HCT116 (cell line): ENCODE data around the gene DLG2. TPM values are rescaled to one million over a fixed set of nuclear protein-coding genes. Genes with fewer than 3 reads are reported as not detected.

Source experiments
- ATAC-seq: fragments of 200-7000 bp; cut with Tn5 transposase; 2 replicates; pipeline ENCODE4 v1.9.1; 2020; ENCODE audit warnings: mild to moderate bottlenecking, moderate library complexity
- BruUV-seq: library from RNA; stranded (reverse); fragments of 400-500 nt; replicated peaks from 2 replicates; lab custom pipeline; 2021; lab: Mats Ljungman, UMichigan
- CTCF ChIA-PET: fragments of 300-600 bp; sonication (Branson Sonifier 250); formaldehyde crosslinking; loops from one replicate; lab custom pipeline; 2021; ENCODE audit warnings: antibody characterized with exemption; lab: Charles Lee
- POLR2A ChIA-PET: fragments of 300-600, 350-600 bp; sonication (Branson Sonifier 250); formaldehyde crosslinking; loops from one replicate; lab custom pipeline; 2021; ENCODE audit warnings: antibody characterized with exemption; lab: Charles Lee
- RAD21 ChIA-PET, 2 experiments: fragments of 300-600 bp; sonication (Branson Sonifier 250); formaldehyde crosslinking; loops; one replicate each; lab custom pipeline; 2023; ENCODE audit warnings: low total read pairs in 2 of 2; ENCODE audit not compliant: uncharacterized antibody in 2 of 2, unreplicated experiment in 2 of 2, low non-redundant PET in 1 of 2; lab: Charles Lee
- DNase-seq: peaks from one replicate; pipeline ENCODE4 v3.0.0-alpha.2; 2010; ENCODE audit warnings: low read depth, low spot score
- H2AFZ ChIP-seq: fragments of 200-600 bp; shearing (Covaris generic), sonication (generic); 2 replicates; pipeline ENCODE4 v1.6.1; 2017; ENCODE audit warnings: low read depth, mixed run types, mixed read lengths, antibody characterized with exemption, low read length; ENCODE audit not compliant: poor library complexity, severe bottlenecking
- H3K27ac ChIP-seq: 2 replicates; pipeline ENCODE4 v1.5.1; 2012; ENCODE audit warnings: low read depth, low read length
- H3K27me3 ChIP-seq: fragments of 200-600 bp; sonication (generic); 2 replicates; pipeline ENCODE4 v1.6.1; 2016; ENCODE audit warnings: mixed run types, low read length, mixed read lengths; ENCODE audit not compliant: insufficient read depth
- H3K36me3 ChIP-seq, 2 experiments: fragments of 200-500 bp in 1 of 2; fragments of 200-600 bp in 1 of 2; sonication (Bioruptor generic) in 1 of 2; sonication (generic) in 1 of 2; 2 replicates each; pipeline versions ENCODE4 v1.5.1 to v1.6.1; 2014 to 2016; ENCODE audit warnings: low read length in 2 of 2, inconsistent platforms in 1 of 2, mixed read lengths in 1 of 2, mixed run types in 1 of 2; ENCODE audit not compliant: insufficient read depth in 2 of 2, control insufficient read depth in 1 of 2
- H3K4me1 ChIP-seq, 2 experiments: fragments of 200-600 bp in 1 of 2; sonication (generic) in 1 of 2; 2 replicates each; pipeline versions ENCODE4 v1.5.1 to v1.6.1; 2012 to 2017; ENCODE audit warnings: low read length in 2 of 2, inconsistent platforms in 1 of 2, mild to moderate bottlenecking in 1 of 2, mixed read lengths in 1 of 2, mixed run types in 1 of 2, moderate library complexity in 1 of 2; ENCODE audit not compliant: insufficient read depth in 2 of 2, control insufficient read depth in 1 of 2
- H3K4me2 ChIP-seq: fragments of 200-600 bp; sonication (generic); 2 replicates; pipeline ENCODE4 v1.6.1; 2017; ENCODE audit warnings: mixed run types, low read length, mixed read lengths
- H3K4me3 ChIP-seq, 2 experiments: fragments of 200-600 bp in 1 of 2; sonication (generic) in 1 of 2; replicated peaks in 1 of 2; 2 replicates each; pipeline ENCODE4 v1.5.1; 2011 to 2016; ENCODE audit warnings: low read length in 2 of 2, control low read depth in 1 of 2, low read depth in 1 of 2, mild to moderate bottlenecking in 1 of 2, mixed read lengths in 1 of 2, mixed run types in 1 of 2
- H3K79me2 ChIP-seq: fragments of 200-600 bp; sonication (generic); 2 replicates; pipeline ENCODE4 v1.6.1; 2017; ENCODE audit warnings: mild to moderate bottlenecking, mixed run types, low read length, moderate library complexity, mixed read lengths; ENCODE audit not compliant: insufficient read depth
- H3K9ac ChIP-seq: fragments of 200-600 bp; sonication (generic); 2 replicates; pipeline ENCODE4 v1.6.1; 2016; ENCODE audit warnings: low read length, mixed read lengths
- H3K9me2 ChIP-seq: fragments of 200-600 bp; sonication (generic), shearing (Covaris generic); 2 replicates; pipeline ENCODE4 v1.6.1; 2017; ENCODE audit warnings: mixed run types, mild to moderate bottlenecking, moderate library complexity; ENCODE audit not compliant: insufficient read depth
- H3K9me3 ChIP-seq, 2 experiments: fragments of 200-500 bp in 1 of 2; fragments of 200-600 bp in 1 of 2; sonication (Bioruptor generic) in 1 of 2; sonication (generic) in 1 of 2; 2 replicates each; pipeline ENCODE4 v1.6.1; 2014 to 2017; ENCODE audit warnings: low read length in 2 of 2, mixed read lengths in 2 of 2, inconsistent platforms in 1 of 2, low read depth in 1 of 2, mild to moderate bottlenecking in 1 of 2, mixed run types in 1 of 2, moderate library complexity in 1 of 2; ENCODE audit not compliant: control insufficient read depth in 1 of 2, insufficient read depth in 1 of 2
- H4K20me1 ChIP-seq: fragments of 200-600 bp; sonication (generic), shearing (Covaris generic); 2 replicates; pipeline ENCODE4 v1.6.1; 2017; ENCODE audit warnings: mixed run types, mild to moderate bottlenecking, moderate library complexity; ENCODE audit not compliant: insufficient read depth
- CBX3 ChIP-seq: IDR thresholded peaks from 2 replicates; pipeline ENCODE4 v1.6.1; 2012; ENCODE audit warnings: low read depth
- ELF1 ChIP-seq: IDR thresholded peaks from 2 replicates; pipeline ENCODE4 v1.6.1; 2012; ENCODE audit warnings: low read depth, borderline replicate concordance
- FOSL1 ChIP-seq: IDR thresholded peaks from 2 replicates; pipeline ENCODE4 v1.6.1; 2012; ENCODE audit warnings: low read depth
- RAD21 ChIP-seq: IDR thresholded peaks from 2 replicates; pipeline ENCODE4 v1.6.1; 2012; ENCODE audit warnings: low read depth, mild to moderate bottlenecking
- SRF ChIP-seq: IDR thresholded peaks from 2 replicates; pipeline ENCODE4 v1.6.1; 2012; ENCODE audit warnings: low read depth
- TCF7L2 ChIP-seq: IDR thresholded peaks from 2 replicates; pipeline ENCODE4 v1.7.0; 2011; ENCODE audit warnings: borderline replicate concordance, inconsistent platforms; ENCODE audit not compliant: insufficient read depth, insufficient read length; ENCODE audit errors: extremely low read depth
- YY1 ChIP-seq: IDR thresholded peaks from 2 replicates; pipeline ENCODE4 v1.6.1; 2011; ENCODE audit warnings: low read length, low read depth, moderate library complexity, mild to moderate bottlenecking; ENCODE audit not compliant: insufficient replicate concordance; ENCODE audit errors: extremely low read depth
- ZFX ChIP-seq: fragments of 450-650 bp; IDR thresholded peaks from 2 replicates; pipeline ENCODE4 v1.6.1; 2017
- intact Hi-C: fragments of 100-400 bp; cut with micrococcal nuclease; formaldehyde crosslinking; loops from 2 replicates; pipeline ENCODE4 v1.10.0; 2022
- total RNA-seq: library from RNA; stranded (reverse); gene quantifications from one replicate; pipeline ENCODE4 v1.2.1, GENCODE V29; 2021; ENCODE audit not compliant: unreplicated experiment
- TF ChIP-seq, protein P1 (sequence below): IDR thresholded peaks from 2 replicates; pipeline ENCODE4 v1.6.1; 2012

DLG2 gene
- total RNA-seq, 1 experiment from 2014 or later, result 2.4 TPM

DNA sequence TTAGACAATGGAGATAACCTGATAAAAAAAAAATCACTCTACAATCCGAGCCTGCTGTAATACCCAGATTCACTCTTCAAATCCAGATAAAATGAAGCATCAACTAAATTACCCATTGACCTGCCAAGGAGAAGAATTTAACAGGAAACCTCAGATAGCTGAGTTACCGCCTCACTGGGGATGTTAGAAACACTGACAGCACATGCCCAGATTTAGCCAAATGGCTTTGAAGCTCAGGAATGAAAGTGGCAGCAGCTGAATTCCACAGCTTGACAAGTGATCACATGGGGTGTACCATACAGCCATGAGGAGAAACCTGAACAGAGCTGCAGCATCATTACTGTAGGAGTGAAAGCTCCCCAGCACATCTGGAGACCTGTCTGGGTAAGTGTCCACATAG, 807.6 kb downstream of the DLG2 start:
- Histone ChIP-seq H3K9me3 (no peaks in the 10 kb centered on the region), H3K79me2 (no peaks in the 10 kb centered on the region), H3K4me1 (no peaks in the 10 kb centered on the region), H2AFZ (no peak overlapping the region), H3K36me3 (no peaks in the 10 kb centered on the region), H3K4me3 (no peak overlapping the region), H3K27me3 (peaks cover 6% of the 10 kb centered on the region; the same call in 1 of the 2 replicates), H4K20me1 (no peaks in the 10 kb centered on the region; the same call in 1 of the 2 replicates), H3K9me2 (no peaks in the 10 kb centered on the region), H3K9ac (no peak overlapping the region), H3K27ac (no peak overlapping the region), H3K4me2 (no peak overlapping the region)
- ATAC-seq (no peak), DNase-seq (no peak)
- no TSS peak for BruUV-seq
- TF ChIP-seq ELF1 (no peak), YY1 (no peak)
- intact Hi-C loops, result no loop called here
- ChIA-PET CTCF (no interaction called here), POLR2A (no interaction called here), RAD21 (no interaction called here)

- RAD21 ChIA-PET, result no interaction called here
- no peaks in the 10 kb centered on the region for H3K36me3 ChIP-seq
These were observed 808.0 kb downstream of the DLG2 start for GRCh38 chr11:84819128-84819527.

More at GRCh38 chr11:84819128-84819527, 808.0 kb downstream of the DLG2 start:
- Histone ChIP-seq H3K79me2 (no peaks in the 10 kb centered on the region), H3K27ac (no peak overlapping the region), H2AFZ (no peak overlapping the region), H3K9me2 (no peaks in the 10 kb centered on the region), H3K9ac (no peak overlapping the region), H3K4me3 (no peak overlapping the region), H4K20me1 (no peaks in the 10 kb centered on the region; the same call in 1 of the 2 replicates), H3K4me2 (no peak overlapping the region), H3K4me1 (no peaks in the 10 kb centered on the region), H3K27me3 (peaks cover 6% of the 10 kb centered on the region; the same call in 1 of the 2 replicates), H3K9me3 (no peaks in the 10 kb centered on the region)
- no TSS peak for BruUV-seq
- POLR2A ChIA-PET, result no interaction called here
- no peak for DNase-seq
- TF ChIP-seq SRF, result no peak
- TF ChIP-seq TCF7L2, result no peak
- TF ChIP-seq ZFX, result no peak
- TF ChIP-seq CBX3, result no peak
- TF ChIP-seq RAD21, result no peak
- TF ChIP-seq, protein P1, sequence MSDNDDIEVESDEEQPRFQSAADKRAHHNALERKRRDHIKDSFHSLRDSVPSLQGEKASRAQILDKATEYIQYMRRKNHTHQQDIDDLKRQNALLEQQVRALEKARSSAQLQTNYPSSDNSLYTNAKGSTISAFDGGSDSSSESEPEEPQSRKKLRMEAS, result no peak
- no peak for TF ChIP-seq FOSL1
- CTCF ChIA-PET, result no interaction called here
- intact Hi-C loops, result no loop called here
- no peak for ATAC-seq
